Measurements from ENCODE around the gene IQCM. TPM values are rescaled to one million over a fixed set of nuclear protein-coding genes. Genes with fewer than 3 reads are reported as not detected.
"Not testable (repeated sequence)": the region's sequence is repeated elsewhere in the genome, so short reads cannot be mapped to it uniquely, and the experiment has no call there.

The IQCM gene
- total RNA-seq, 2 experiments from 2014 or later, result not detected

DNA sequence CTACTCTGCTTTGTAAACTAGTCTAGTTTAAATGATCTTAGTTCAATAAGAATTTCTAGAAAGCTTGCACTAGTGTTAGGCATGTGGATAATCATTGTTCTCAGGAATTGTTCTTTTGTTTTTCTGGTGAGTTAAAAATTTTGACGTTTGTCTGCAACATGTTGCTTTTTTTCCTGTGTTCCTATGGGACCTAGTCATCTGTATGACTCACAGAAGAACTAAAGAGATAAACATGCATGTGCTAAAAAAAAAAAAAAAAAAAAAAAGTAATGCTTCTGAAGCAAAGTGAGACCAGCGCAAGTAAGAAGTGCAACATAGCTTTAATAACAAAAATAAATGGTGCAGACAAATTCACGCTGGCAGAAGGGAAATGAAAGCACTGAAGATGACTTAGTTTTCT is 471.2 kb downstream of the IQCM start:
- POLR2A ChIA-PET, result no interaction called here
- CTCF ChIA-PET, result no interaction called here

DNA sequence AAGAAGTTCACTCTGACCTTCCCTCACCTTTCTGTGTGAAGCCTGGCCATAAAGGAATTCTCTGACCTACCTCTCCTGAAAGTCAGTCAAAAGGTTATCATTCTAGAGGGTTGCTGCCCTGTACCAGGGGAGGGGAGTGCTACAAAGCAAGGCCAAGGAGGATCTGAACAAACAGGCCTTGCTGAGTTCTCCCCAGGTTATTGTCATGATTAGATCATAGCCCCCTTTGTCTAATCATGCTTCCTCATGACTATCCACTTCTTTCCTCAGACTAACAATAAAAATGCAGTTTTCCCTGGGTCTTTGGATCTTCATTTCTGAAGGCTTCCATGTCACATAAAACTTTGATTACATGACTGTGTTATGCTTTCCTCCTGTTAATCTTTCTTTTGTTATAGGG is 472.0 kb downstream of the IQCM start:
- ChIA-PET POLR2A (no interaction called here), CTCF (no interaction called here)

DNA sequence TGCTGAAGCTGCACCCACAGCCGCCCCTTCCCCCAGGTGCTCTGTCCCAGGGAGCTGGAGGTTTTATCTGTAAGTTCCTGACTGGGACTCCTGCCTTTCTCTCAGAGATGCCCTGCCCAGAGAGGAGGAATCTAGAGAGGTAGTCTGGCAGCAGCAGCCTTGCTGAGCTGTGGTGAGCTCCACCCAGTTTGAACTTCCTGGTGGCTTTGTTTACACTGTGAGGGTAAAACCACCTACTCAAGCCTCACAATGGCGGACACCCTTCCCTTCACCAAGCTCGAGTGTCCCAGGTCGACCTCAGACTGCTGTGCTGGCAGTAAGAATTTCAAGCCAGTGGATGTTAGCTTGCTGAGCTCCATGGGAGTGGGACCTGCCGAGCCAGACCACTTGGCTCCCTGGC is 474.5 kb downstream of the IQCM start:
- CTCF ChIA-PET, POLR2A ChIA-PET: not testable (repeated sequence)

DNA sequence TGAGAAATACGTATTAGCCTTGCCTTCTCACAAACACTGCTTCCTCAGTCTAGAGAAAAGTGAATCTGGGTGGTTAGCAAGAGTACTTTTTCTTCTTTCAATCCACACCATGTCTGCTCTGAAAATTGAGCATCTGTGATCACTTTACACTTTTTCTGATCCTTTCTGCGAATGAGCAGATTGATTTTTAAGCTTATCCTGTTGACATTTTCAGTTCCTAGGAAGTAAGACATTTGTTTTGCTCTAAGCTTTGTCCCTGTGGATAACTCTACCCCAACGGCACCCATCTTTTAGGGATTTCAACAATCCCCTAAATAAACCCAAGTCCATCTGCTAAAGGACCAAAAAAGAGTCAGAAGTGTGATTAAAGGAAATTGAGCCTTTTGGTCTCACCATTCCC is 487.5 kb downstream of the IQCM start:
- ChIA-PET CTCF (no interaction called here), POLR2A (no interaction called here)

DNA sequence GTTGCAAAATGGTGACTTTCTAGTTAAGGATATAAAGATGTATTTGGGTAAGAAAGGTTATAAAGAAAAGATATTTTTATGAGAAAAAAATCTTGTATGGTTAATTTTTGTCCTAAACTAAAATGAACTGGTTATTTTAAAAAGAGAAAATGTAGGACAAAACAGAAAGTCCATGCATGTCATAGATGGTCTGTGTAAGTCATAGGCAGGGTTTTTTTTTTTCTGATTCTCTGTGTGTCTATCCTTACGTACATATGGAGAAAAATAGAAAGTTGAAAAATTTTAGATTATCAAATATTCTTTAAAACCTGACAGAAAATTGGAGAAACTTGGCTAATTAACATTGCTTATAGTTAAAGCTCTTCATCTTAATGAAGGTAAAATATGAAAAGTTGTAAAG is 493.4 kb downstream of the IQCM start:
- ChIA-PET POLR2A (no interaction called here), CTCF (no interaction called here)

DNA sequence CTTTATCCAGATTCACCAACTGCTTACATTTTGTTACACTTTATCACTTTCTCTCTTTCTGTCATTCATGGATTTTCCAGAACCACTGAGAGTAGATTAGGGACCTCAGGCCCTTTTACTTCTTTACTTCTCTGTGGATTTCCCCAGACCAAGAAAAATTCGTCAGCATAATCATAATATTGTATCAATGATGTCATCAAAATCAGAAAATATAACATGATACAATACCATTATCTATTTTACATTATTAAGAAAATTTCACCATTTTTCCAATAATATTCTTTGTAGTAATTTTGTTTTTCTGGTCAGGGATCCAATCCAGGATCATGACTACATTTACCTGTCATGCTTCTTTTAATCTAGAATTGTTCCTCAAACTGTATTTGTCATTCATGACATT is 494.2 kb downstream of the IQCM start:
- POLR2A ChIA-PET, result no interaction called here
- CTCF ChIA-PET, result no interaction called here

DNA sequence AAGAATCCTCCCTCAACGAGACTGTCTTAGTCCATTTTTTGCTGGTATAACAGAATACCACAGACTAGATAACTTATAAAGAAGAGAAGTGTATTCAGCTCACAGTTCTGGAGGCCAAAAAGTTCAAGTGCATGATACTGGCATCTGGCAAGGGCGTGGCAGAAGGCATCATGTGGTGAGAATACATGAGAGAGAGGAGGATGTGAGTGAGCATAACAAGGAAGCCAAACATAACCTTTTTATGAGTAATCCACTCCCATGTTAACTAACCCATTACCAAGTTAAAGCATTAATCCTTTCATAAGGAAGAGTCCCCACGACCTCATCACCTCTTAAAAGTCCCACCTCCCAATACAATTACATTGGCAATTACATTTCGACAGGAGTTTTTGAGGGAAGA is 504.6 kb downstream of the IQCM start:
- POLR2A ChIA-PET, result no interaction called here
- CTCF ChIA-PET, result no interaction called here

DNA sequence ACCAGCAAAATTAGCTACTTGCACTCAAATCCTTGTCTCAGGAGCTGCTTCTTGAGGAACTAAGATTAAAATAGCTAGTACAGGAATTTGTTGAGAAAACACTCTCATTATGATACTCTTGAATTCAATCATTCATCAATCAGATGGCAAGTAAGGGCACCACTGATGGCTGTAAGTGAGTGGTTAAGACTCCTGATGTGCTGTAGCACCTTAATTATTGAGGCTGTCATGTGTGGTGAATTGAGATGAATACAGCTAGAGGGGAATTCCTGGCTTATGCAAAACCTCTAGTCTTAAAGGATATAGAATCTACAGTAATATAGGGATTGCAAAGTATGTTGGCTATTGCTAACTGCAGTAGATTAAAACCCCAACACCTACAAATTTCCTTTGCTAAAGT is 509.1 kb downstream of the IQCM start:
- POLR2A ChIA-PET, result no interaction called here
- CTCF ChIA-PET, result no interaction called here
